Measurements from ENCODE around the gene NT5M.
A peak's percentile ranks its signal among the peaks of the same experiment; 100 is the strongest.
"Not testable (repeated sequence)": the region's sequence is repeated elsewhere in the genome, so short reads cannot be mapped to it uniquely, and the experiment has no call there.

NT5M gene

DNA sequence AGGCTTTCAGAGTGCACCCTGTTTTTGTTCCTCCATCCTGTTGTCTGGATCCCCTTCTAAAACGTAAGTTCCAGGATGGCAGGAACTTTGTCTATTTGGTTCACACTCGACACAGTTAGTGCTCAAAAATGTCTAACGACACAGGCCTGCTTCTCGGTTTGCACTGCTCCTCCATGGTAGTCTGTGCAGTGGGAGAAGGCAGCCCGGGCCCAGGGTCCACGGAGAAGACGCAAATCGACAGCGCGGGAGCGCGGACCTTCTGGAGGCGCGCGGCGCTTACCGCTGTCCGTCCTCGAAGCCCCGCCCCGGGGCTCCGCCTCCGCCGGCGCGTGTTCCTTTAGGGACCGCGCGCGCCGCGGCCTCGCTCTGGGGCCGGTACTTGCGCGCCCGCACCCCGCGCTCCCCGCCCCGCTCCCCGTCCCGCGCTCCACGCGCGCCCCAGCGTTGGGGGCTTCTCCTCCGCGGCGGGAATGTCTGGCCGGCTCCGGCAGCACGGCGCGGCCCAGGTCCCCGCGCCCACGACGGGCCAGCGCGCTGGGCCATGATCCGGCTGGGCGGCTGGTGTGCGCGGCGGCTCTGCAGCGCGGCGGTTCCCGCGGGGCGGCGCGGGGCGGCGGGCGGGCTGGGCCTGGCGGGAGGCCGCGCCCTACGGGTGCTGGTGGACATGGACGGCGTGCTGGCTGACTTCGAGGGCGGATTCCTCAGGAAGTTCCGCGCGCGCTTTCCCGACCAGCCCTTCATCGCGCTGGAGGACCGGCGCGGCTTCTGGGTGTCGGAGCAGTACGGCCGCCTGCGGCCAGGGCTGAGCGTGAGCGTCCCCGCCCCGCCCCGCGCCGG, at the start of gene NT5M:
Gene NT5M, plus strand, starts transcription at position 364 of the 837 bp plus-strand sequence. Its CDS starts 178 bp downstream, at position 542.
- peak; percentile 39 to 55 for DNase-seq (ENCODE audit: low read depth in 1 of 2, low spot score in 1 of 2)

DNA sequence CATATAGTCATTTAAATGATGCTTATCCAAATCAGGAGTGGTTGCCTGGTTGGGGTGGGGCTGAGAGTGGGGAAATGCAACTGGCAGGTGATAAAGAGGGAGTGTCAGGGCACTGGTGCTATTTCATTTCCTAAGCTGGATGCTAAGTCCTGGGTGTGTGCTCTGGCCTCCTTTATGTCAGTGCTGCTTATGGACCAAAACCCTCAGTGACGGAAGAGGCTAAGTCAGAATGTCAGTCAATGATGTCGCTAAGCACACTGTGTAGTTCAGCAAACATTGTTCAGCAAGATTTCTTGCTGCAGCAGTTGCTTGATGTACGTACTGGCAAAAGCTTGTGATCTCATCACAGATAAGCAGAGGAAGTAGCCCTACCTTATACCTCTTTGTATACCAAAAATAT, 49.8 kb upstream of the NT5M start:
- no peak for DNase-seq (ENCODE audit: low read depth in 1 of 2, low spot score in 1 of 2)

- DNase-seq (ENCODE audit: low read depth in 1 of 2, low spot score in 1 of 2) = no peak
These were observed 49.1 kb upstream of the NT5M start for GRCh38 chr17:17254036-17254435.

GRCh38 chr17:17255689-17256088, 47.5 kb upstream of the NT5M start:
- DNase-seq (ENCODE audit: low read depth in 1 of 2, low spot score in 1 of 2) = not testable (repeated sequence)

DNA sequence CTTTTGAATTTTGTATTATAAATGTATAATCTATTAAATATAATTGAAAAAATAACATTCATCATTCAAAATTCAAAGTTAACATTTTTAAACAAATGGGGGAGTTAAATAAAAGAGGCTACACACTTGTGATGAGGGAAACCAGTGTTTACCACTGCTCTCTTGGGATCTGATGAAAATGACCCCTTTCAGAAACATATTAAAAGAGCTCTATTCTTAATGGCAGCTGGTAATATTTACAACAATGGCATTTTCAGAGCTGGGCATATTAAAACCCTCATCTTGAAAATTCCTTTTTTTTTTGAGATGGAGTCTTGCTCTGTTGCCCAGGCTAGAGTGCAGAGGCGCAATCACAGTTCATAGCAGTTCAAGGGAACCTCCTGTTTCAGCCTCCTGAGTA, 46.9 kb upstream of the NT5M start:
- DNase-seq (ENCODE audit: low read depth in 1 of 2, low spot score in 1 of 2) = no peak

- DNase-seq (ENCODE audit: low read depth in 1 of 2, low spot score in 1 of 2) = no peak
These were observed 45.2 kb upstream of the NT5M start for GRCh38 chr17:17258011-17258410.

GRCh38 chr17:17258998-17259397, 44.2 kb upstream of the NT5M start:
- DNase-seq (ENCODE audit: low read depth in 1 of 2, low spot score in 1 of 2) = no peak

- no peak for DNase-seq (ENCODE audit: low read depth in 1 of 2, low spot score in 1 of 2)
These were observed 38.7 kb upstream of the NT5M start for GRCh38 chr17:17264430-17264829.

DNA sequence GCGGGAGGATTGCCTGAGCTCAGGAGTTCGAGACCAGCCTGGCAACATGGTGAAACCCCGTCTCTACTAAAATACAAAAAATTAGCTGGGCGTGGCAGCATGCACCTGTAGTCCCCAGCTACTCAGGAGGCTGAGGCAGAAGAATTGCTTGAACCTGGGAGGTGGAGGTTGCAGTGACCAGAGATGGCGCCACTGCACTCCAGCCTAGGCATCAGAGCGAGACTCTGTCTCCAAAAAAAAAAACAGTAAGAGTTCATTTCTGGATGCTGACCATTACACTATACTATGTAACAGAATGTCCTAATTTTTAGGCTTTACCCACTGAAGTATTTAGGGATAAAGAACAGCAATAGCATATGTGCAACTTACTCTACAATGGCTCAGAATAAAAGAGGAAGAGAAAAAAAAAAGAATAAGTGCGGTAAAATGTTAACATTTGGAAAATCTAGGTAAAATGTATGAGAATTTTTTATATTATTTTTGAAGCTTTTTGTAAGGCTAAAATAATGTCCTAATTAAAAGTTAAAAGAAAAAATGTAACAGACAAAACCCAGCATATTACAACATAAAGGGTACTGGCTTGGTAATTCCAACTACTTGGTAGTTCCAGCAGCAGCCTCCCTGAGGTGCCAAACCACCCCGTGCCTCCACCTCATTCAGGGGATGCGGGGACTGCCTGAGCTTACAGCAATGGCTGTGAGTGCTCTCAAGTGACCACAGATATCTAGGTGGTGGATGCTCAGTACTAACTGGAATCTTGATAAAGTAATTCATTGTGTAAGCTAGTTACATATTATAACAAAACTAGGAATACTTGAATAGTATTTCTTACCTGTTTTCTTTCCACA, 33.0 kb upstream of the NT5M start:
- peak in 1 of 2 donors; percentile 7 for DNase-seq (ENCODE audit: low read depth in 1 of 2, low spot score in 1 of 2)

DNA sequence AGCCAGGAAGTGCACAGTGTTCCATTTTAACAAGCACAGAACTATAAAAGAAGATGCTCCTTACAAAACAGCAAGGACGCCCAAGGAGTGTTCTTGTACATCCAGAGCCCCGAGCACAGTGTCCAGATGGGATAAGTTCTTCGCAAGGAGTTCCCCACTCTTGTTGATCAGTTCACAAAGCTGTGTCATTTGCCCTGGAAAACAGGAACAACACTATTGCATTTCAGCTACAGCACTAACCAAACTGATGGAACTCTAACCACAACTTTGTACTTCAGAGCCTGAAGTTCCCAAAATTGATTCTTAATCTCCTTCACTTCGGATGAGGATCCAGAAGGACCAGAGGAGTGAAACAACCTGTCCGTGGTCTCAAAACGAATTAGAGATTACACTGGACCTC, 27.2 kb upstream of the NT5M start:
- no peak for DNase-seq (ENCODE audit: low read depth in 1 of 2, low spot score in 1 of 2)

GRCh38 chr17:17277431-17277830, 25.7 kb upstream of the NT5M start:
- DNase-seq (ENCODE audit: low read depth in 1 of 2, low spot score in 1 of 2) = not testable (repeated sequence)

DNA sequence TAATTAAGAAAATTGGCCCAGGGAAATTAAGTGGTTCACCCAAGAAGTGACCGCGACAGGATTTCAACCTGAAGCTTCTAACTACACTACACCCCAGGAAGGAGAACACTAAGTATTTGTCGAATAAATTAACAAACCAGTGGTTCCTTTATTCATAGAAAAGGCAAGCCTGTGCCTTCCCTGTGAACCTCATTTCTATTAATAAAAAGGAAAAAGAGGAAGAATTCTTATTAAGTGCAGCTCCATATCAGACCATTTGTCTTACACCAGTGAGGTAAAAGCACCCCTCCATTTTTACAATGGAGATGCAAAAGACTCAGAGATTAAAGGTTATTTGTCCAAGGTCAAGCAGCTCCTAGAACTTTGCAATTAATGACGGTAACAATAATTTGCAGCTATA, 23.9 kb upstream of the NT5M start:
- no peak for DNase-seq (ENCODE audit: low read depth in 1 of 2, low spot score in 1 of 2)

DNA sequence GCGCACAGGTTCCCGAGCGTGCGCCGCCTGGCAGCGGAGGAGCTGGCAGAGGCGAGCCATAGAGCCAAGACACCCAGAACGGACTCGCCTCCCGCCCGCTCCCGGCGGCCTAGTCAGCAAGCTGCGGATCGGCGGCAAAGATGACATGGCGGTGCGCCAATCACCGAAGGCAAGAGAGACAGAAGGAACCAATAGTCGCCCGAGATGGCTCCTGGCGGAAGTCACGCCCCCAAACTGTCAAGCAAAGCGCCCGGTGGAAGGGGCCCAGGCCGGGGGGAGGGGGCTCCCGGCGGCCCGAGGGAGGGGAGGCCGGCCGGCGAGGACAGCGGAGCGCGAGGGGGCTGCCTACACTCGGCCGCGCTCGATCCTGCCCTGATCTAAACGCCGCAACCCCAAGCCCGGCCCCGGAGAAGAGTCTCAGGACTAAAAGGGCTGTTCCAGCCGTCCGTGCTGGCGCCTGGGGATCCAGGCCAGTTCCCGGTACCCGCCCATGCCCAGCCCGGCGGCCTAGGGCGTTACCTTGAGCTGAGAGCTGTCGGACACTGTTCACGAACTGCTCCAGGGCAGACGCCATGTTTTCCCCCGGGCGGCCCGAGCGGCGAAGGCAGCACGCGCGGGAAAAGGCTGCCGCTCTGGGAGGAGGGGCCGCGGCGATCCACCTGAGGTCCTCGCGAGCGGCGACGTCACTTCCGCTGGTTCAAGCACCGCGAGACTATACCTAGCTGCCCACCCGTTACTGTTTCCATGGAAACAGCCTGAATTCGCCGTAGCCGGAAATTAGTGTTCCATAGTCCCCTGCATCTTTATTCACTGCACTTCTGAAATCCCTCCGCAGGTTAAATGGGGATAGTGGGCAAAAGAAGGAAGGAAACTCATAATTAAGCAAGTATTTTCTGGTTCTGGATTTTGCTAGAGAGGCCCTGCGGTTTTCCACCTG, 22.3 kb upstream of the NT5M start, which contains the start of gene COPS3:
Gene COPS3, minus strand, starts transcription at position 634 of the 937 bp plus-strand sequence. Its CDS starts 60 bp downstream, at position 574.
- peak; percentile 92 to 94 for DNase-seq (ENCODE audit: low read depth in 1 of 2, low spot score in 1 of 2)

GRCh38 chr17:17285951-17286350, 17.2 kb upstream of the NT5M start:
- no peak for DNase-seq (ENCODE audit: low read depth in 1 of 2, low spot score in 1 of 2)

- no peak for DNase-seq (ENCODE audit: low read depth in 1 of 2, low spot score in 1 of 2)
These were observed 14.1 kb upstream of the NT5M start for GRCh38 chr17:17289086-17289485.

DNA sequence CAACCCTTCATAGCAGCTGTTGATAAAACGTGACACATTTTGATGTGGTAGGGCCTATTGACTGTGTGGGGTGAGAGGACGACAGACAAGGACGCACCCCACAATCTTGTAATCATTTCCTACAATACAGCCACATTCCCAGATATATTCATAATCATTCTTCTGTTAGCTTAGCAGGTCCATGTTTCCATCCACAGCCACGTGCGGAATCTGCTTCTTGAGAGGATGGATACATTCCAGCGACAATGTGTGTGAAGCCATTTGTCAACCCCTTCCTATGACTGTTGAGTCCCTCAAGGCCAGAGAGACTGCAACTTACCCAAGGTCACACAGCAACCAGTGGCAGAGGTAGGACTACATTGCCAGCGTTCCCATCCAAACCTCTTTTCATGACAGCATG, 13.5 kb upstream of the NT5M start:
- DNase-seq (ENCODE audit: low read depth in 1 of 2, low spot score in 1 of 2) = no peak

DNA sequence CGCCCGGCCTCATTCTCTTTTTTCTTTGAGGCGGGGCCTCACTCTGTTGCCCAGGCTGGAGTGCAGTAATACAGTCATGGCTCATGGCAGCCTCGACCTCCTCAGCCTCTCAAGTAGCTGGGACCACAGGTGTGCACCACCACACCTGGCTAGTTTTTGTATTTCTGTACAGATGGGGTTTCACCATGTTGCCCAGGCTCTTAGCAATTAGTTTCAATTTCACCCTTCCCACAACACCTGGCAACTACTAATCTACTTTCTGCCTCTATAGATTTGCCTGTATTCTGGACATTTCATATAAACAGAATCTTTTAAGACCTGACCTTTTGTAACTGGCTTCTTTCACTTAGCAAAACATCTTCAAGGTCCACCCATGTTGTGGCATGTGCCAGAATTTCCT, 8.0 kb upstream of the NT5M start:
- no peak for DNase-seq (ENCODE audit: low read depth in 1 of 2, low spot score in 1 of 2)

DNA sequence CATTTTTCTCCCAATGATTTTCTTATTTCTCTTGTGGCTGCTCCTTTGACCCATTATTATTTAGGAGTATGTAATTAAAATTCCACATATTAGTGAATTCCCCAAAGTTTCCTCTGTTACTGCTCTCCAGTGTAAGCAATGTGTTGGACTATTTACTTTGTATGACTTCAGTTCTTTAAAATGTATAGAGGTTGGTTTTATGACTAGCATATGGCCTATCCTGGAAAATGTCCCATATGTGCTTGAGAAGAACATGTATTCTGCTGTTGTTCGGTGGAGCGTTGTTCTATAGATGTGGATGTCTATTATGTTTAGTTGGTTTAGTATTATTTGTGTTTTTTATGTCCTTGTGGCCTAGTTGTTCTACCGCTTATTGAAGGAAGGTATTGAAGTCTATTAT, 6.0 kb upstream of the NT5M start:
- no peak for DNase-seq (ENCODE audit: low read depth in 1 of 2, low spot score in 1 of 2)

GRCh38 chr17:17298108-17298507, 5.1 kb upstream of the NT5M start:
- DNase-seq (ENCODE audit: low read depth in 1 of 2, low spot score in 1 of 2) = no peak

DNA sequence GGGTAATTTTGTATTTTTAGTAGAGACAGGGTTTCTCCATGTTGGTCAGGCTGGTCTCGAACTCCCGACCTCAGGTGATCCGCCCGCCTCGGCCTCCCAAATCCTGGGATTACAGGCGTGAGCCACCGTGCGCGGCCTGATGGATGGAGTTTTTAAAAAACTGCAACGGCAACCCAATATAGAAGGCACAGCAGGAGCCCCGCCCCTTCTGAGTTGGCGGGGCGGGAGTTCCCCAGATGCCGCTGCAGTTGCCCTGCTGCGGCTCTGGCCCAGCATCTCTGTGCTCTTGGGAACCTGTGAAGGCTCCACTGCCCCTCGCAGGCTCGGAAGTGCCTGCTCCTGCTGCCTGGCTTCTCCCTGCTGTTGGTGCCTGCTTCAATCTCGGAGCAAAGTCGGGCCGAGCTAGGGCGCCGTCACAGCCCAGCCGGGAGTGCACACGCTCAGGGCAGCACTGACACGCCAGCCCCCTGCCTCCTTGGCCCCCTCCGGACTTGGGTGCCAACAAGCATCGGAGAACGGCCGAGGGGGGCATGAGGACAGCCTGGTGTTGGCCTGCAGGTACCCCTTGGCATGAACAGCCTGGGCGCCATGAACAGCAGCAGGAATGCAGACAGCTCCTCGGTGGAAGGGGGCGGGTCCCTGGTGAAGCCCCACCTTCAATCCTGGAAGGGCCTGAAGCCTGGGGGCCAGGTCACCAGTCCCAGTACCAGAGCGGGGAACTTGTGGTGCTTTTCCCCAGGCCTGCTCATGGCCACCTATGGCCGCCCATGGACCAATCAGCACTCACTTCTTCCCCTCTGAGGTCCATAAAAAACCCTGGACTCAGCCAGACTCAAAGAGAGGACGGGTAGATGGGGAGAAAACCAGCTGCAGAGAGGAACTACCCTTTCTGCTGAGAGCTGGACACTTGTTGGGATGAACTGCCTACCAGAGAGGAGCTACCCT, 2.3 kb upstream of the NT5M start:
- DNase-seq (ENCODE audit: low read depth in 1 of 2, low spot score in 1 of 2) = peak; percentile 39 to 44

Measured in activated CD4-positive, alpha-beta T cell treated with anti-CD3 and anti-CD28 coated beads, Interleukin-2, amount 50 U/mL, for 24 hours (primary cell).